Measurements from ENCODE around the gene MPV17L2.

MPV17L2 gene

GRCh38 chr19:18230941-18231734, 38.1 kb downstream of the MPV17L2 start:
- no peak overlapping the region for H2AFZ ChIP-seq (ENCODE audit: low read length)
- H4K20me1 ChIP-seq (ENCODE audit: insufficient read depth, low read length, poor library complexity, severe bottlenecking): peaks cover 2% of the 10 kb centered on the region
- no peak overlapping the region for H3K4me2 ChIP-seq (ENCODE audit: low read depth, low read length, poor library complexity, severe bottlenecking)
- TF ChIP-seq CTCF (conservative IDR thresholded peaks at IDR 0.05; ENCODE audit: low read length) (no peak), EZH2phosphoT487 (IDR thresholded peaks at IDR 0.05; ENCODE audit: borderline replicate concordance) (no peak)
- H3K9me3 ChIP-seq (ENCODE audit: insufficient read depth, low read depth, low read length): no peaks in the 10 kb centered on the region
- H3K9me2 ChIP-seq (replicated peaks; ENCODE audit: low read depth, low read length): no peaks in the 10 kb centered on the region
- no peaks in the 10 kb centered on the region for H3K79me2 ChIP-seq (ENCODE audit: insufficient read depth, low read length)
- H3K9ac ChIP-seq (ENCODE audit: low read depth, low read length, poor library complexity, severe bottlenecking): no peak overlapping the region
- no peaks in the 10 kb centered on the region for H3K36me3 ChIP-seq (ENCODE audit: insufficient read depth, low read length)
- no peak overlapping the region for H3K4me3 ChIP-seq (ENCODE audit: low read length, poor library complexity, severe bottlenecking)
- H3K4me1 ChIP-seq (ENCODE audit: insufficient read depth, low read length, poor library complexity, severe bottlenecking): peaks cover 7% of the 10 kb centered on the region
- H3F3A ChIP-seq (ENCODE audit: low read depth): no peaks in the 10 kb centered on the region
- no peaks in the 10 kb centered on the region for H3K27me3 ChIP-seq (ENCODE audit: insufficient read depth, low read length, poor library complexity, severe bottlenecking)

GRCh38 chr19:18231775-18232174, 38.8 kb downstream of the MPV17L2 start:
- Histone ChIP-seq H4K20me1 (ENCODE audit: insufficient read depth, low read length, poor library complexity, severe bottlenecking) (peaks cover 2% of the 10 kb centered on the region), H3K9ac (ENCODE audit: low read depth, low read length, poor library complexity, severe bottlenecking) (no peak overlapping the region), H3K27me3 (ENCODE audit: insufficient read depth, low read length, poor library complexity, severe bottlenecking) (no peaks in the 10 kb centered on the region), H3K4me2 (ENCODE audit: low read depth, low read length, poor library complexity, severe bottlenecking) (no peak overlapping the region), H3F3A (ENCODE audit: low read depth) (no peaks in the 10 kb centered on the region), H3K4me3 (ENCODE audit: low read length, poor library complexity, severe bottlenecking) (no peak overlapping the region), H3K9me3 (ENCODE audit: insufficient read depth, low read depth, low read length) (no peaks in the 10 kb centered on the region), H3K9me2 (replicated peaks; ENCODE audit: low read depth, low read length) (no peaks in the 10 kb centered on the region), H2AFZ (ENCODE audit: low read length) (no peak overlapping the region), H3K36me3 (ENCODE audit: insufficient read depth, low read length) (no peaks in the 10 kb centered on the region), H3K79me2 (ENCODE audit: insufficient read depth, low read length) (no peaks in the 10 kb centered on the region), H3K4me1 (ENCODE audit: insufficient read depth, low read length, poor library complexity, severe bottlenecking) (peaks cover 7% of the 10 kb centered on the region)
- TF ChIP-seq EZH2phosphoT487 (IDR thresholded peaks at IDR 0.05; ENCODE audit: borderline replicate concordance): no peak
- TF ChIP-seq CTCF (conservative IDR thresholded peaks at IDR 0.05; ENCODE audit: low read length): no peak

GRCh38 chr19:18232540-18233223, 39.7 kb downstream of the MPV17L2 start:
- no peaks in the 10 kb centered on the region for H3K27me3 ChIP-seq (ENCODE audit: insufficient read depth, low read length, poor library complexity, severe bottlenecking)
- H3K9me2 ChIP-seq (replicated peaks; ENCODE audit: low read depth, low read length): no peaks in the 10 kb centered on the region
- TF ChIP-seq EZH2phosphoT487 (IDR thresholded peaks at IDR 0.05; ENCODE audit: borderline replicate concordance) (no peak), CTCF (conservative IDR thresholded peaks at IDR 0.05; ENCODE audit: low read length) (no peak)
- H3K9ac ChIP-seq (ENCODE audit: low read depth, low read length, poor library complexity, severe bottlenecking): no peak overlapping the region
- no peak overlapping the region for H3K4me2 ChIP-seq (ENCODE audit: low read depth, low read length, poor library complexity, severe bottlenecking)
- H3K9me3 ChIP-seq (ENCODE audit: insufficient read depth, low read depth, low read length): no peaks in the 10 kb centered on the region
- no peaks in the 10 kb centered on the region for H3K79me2 ChIP-seq (ENCODE audit: insufficient read depth, low read length)
- no peak overlapping the region for H2AFZ ChIP-seq (ENCODE audit: low read length)
- H4K20me1 ChIP-seq (ENCODE audit: insufficient read depth, low read length, poor library complexity, severe bottlenecking): peaks cover 2% of the 10 kb centered on the region
- H3K36me3 ChIP-seq (ENCODE audit: insufficient read depth, low read length): no peaks in the 10 kb centered on the region
- H3K4me1 ChIP-seq (ENCODE audit: insufficient read depth, low read length, poor library complexity, severe bottlenecking): peaks cover 7% of the 10 kb centered on the region
- no peaks in the 10 kb centered on the region for H3F3A ChIP-seq (ENCODE audit: low read depth)
- no peak overlapping the region for H3K4me3 ChIP-seq (ENCODE audit: low read length, poor library complexity, severe bottlenecking)

Data from Loucy (cell line).